ELF-1 (cell line): Measurements from ENCODE around the gene SGSM2.

Source experiments
- DNase-seq: peaks from one replicate; pipeline ENCODE4 v3.0.0-alpha.2; 2016; ENCODE audit warnings: low read depth, low spot score

The SGSM2 gene, protein sequence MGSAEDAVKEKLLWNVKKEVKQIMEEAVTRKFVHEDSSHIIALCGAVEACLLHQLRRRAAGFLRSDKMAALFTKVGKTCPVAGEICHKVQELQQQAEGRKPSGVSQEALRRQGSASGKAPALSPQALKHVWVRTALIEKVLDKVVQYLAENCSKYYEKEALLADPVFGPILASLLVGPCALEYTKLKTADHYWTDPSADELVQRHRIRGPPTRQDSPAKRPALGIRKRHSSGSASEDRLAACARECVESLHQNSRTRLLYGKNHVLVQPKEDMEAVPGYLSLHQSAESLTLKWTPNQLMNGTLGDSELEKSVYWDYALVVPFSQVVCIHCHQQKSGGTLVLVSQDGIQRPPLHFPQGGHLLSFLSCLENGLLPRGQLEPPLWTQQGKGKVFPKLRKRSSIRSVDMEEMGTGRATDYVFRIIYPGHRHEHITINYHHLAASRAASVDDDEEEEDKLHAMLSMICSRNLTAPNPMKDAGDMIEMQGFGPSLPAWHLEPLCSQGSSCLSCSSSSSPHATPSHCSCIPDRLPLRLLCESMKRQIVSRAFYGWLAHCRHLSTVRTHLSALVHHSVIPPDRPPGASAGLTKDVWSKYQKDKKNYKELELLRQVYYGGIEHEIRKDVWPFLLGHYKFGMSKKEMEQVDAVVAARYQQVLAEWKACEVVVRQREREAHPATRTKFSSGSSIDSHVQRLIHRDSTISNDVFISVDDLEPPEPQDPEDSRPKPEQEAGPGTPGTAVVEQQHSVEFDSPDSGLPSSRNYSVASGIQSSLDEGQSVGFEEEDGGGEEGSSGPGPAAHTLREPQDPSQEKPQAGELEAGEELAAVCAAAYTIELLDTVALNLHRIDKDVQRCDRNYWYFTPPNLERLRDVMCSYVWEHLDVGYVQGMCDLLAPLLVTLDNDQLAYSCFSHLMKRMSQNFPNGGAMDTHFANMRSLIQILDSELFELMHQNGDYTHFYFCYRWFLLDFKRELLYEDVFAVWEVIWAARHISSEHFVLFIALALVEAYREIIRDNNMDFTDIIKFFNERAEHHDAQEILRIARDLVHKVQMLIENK

DNA sequence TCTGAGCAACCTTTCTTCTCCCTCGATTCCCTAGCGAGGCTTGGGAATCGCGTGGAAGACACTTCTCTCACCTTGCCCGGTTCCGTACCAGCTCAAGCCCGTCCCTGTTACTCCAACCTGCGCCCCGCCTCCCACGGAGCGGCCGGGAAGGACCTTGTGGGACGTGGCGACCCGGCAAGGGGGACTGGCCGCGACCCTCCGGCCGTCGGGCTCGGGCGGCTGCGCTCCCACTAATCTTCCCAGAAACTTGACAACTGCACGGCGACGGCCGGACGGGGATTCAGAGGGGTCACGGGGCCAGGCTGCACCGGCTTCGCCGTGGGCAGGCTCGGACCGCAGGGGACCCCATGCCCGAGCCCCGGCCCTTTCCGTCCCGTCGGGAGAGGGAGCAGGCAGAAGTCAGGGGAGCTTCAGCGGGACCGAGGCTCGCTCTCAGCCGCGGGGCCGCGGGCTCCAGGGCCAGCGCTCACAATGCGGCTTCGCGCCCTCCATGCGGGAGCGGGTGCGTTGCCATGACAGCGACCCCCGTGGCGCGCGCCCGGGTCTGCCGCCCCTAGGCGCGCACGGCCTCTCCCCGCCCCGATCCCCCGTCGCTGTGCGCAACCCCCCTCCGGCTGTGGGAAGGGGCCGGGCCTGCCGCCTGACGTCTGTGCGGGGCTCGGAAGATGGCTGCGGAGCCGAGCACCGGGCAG is at the start of gene SGSM2:
SGSM2 (plus strand) TSS at position 650 of the 692 bp plus-strand sequence. CDS start 188 bp downstream, outside the sequence.
- DNase-seq: peak; percentile 47

- DNase-seq: no peak
These were observed 47.3 kb upstream of the SGSM2 start for GRCh38 chr17:2289878-2290478.

- no peak for DNase-seq
These were observed 45.2 kb upstream of the SGSM2 start for GRCh38 chr17:2292100-2292499.

GRCh38 chr17:2295575-2295974 is 41.7 kb upstream of the SGSM2 start:
- no peak for DNase-seq

GRCh38 chr17:2297023-2297422 is 40.3 kb upstream of the SGSM2 start:
- DNase-seq: no peak

- no peak for DNase-seq
These were observed 38.2 kb upstream of the SGSM2 start for GRCh38 chr17:2299136-2299535.

- no peak for DNase-seq
These were observed 37.5 kb upstream of the SGSM2 start for GRCh38 chr17:2299756-2300155.

DNA sequence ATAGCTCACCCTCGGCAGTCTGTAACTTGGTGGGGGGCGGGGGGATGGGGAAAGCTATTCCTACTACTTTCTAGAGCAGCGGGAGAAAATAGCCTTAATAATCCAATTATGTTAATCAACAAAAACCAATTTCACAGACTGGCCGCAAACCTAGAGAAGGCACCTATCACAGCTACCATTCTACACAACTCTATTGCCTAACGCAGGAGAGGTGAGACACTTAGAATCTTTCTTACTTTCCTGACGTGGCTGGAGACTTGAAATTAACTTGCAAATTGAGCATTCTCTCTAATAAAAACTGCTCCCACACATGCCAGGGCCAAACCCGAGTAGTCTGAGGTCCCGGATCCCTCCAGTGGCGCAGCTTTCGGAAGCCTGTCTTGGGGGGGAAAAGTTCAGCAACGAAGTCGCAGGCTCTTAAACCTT is 34.5 kb upstream of the SGSM2 start:
- DNase-seq: no peak

DNA sequence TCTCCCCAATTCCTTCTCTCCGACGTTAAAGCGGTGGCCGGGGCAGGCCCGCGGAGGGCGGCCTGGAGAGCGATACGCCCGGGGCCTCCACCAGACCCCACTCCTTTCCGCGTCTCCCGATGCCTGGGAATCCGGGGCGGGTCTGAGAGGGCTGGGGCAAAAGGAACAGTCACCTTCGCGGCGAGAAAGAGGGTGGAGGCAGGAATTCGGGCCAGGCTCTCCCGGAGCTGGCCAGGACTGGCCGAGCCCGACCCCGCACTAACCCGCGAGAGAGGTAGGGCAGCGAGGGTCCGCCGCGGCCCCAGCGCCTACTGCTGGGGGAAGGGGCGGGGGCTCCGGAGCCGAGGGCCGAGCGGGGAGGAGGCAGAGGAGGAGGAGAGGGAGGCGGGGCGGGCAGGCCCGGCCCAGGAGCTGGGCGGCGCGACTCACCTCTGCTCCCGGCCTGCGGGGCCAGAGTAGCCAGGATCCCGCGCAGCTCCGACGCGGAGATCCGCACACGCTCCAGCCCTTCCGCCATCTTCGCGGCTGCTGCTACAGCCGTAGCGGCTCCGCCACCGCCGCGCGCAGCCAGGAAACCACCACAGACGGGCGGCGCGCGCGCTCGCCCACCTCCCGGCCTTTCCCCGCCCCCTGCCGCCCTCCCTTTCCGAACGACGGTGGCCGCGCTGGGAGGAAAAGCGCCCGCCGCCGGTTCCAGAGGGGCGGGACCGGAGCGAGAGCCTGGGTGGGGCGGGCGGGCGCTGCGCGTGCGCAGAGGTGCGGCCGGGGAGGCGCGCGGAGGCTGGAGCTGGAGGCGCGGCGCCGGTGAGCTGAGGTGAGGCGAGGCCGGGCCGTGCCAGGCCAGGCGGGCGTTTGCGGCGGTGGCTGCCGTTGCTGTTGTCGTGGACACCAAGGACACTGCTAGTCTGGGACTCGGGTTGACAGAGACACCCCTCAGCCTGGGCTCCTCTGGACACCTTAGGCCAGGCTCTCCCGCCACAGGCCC is 33.8 kb upstream of the SGSM2 start, which contains the start of the genes SMG6 and SRR:
SMG6 (minus strand) TSS at position 582 of the 985 bp plus-strand sequence; CDS start at position 517, 65 bp downstream.
SRR (plus strand) TSS at position 747 of the 985 bp plus-strand sequence. CDS start 11,611 bp downstream, outside the sequence.
- peak; percentile 95 for DNase-seq

GRCh38 chr17:2304931-2305330 is 32.4 kb upstream of the SGSM2 start:
- no peak for DNase-seq

DNA sequence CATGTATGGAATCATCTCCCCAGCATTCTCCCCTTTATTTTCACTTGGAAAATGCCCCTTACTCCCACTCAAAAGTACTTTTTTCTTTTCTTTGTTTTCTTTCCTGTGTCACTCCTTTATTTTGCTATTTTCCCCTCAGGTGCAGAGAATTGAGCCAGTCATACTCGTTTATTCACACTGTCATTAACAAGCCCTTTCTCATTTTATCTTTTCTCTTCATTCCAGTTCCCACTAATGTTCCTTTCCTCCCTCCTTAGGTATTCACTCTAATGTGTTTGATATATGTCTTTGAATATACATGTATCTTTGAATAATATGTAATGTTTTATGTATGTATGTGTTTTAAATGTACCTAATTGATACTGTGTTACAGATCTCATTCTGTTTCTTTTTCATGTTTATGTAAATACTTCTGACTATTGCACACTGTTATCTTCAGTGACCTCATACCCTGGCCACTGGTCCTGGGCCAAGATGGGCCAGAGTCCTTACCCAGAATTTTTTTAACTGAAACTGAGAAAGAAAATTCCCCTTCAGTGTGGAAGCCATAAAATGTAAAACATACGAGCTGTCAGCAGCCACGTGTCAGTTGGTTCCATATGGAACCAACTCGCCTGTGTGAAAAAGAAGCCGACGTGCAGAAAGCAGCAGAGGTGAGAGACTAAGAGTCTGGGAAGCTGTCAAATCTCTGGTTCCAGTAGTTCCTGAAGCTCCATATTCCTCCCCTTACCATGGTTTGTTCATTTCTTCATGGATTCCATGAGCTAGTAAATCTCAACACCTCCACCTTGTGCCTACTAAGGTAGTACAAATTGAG is 27.8 kb upstream of the SGSM2 start:
- no peak for DNase-seq

- DNase-seq: no peak
These were observed 24.6 kb upstream of the SGSM2 start for GRCh38 chr17:2312736-2313135.

DNA sequence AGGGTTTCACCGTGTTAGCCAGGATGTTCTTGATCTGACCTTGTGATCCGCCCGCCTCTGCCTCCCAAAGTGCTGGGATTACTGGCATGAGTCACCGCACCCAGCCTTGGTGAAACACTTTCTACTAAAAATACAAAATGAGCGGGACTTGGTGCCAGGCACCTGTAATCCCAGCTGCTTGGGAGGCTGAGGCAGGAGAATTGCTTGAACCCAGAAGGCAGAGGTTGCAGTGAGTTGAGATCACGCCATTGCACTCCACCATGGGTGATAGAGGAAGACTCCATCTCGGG is 20.4 kb upstream of the SGSM2 start:
- peak; percentile 30 for DNase-seq

DNA sequence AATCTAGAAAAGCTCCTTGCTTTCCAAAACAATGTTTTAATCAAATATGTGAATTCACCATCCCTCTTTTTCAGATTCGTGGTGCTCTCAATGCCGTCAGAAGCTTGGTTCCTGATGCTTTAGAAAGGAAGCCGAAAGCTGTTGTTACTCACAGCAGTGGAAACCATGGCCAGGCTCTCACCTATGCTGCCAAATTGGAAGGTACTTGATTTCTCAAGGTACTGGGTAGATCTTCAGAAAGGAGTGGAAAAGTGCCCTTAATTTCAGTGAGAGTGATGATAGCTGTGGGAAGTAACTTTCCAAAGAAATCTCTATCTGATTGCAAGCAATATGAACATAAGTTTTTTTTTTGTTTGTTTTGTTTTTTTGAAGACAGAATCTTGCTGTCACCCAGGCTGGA is 19.5 kb upstream of the SGSM2 start:
- DNase-seq: no peak

GRCh38 chr17:2319051-2319450 is 18.2 kb upstream of the SGSM2 start:
- no peak for DNase-seq

- no peak for DNase-seq
These were observed 15.9 kb upstream of the SGSM2 start for GRCh38 chr17:2321399-2321798.

DNA sequence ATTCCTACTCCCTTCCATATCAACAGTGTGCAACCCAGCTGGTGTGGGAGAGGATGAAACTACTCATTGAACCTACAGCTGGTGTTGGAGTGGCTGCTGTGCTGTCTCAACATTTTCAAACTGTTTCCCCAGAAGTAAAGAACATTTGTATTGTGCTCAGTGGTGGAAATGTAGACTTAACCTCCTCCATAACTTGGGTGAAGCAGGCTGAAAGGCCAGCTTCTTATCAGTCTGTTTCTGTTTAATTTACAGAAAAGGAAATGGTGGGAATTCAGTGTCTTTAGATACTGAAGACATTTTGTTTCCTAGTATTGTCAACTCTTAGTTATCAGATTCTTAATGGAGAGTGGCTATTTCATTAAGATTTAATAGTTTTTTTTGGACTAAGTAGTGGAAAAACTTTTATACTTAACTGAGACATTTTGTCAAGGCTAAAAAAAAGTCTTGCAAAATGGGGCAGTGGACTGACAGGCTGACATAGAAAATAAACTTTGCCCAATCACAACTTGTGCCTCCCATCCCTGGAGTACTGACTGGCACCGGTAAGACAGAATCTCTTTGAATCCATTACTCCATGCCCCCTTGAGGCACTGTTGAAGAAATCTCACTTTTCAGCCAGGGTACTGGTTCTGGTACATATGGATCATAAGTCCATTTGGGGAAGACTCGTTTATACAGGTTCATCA is 13.5 kb upstream of the SGSM2 start:
- no peak for DNase-seq

GRCh38 chr17:2331303-2331702 is 6.0 kb upstream of the SGSM2 start:
- DNase-seq: no peak
